ENCODE measurements around the gene MPP3. TPM values are rescaled to one million over a fixed set of nuclear protein-coding genes. Genes with fewer than 3 reads are reported as not detected.

Gene MPP3
- total RNA-seq, 1 experiment from 2014 or later, result 11.3 TPM

DNA sequence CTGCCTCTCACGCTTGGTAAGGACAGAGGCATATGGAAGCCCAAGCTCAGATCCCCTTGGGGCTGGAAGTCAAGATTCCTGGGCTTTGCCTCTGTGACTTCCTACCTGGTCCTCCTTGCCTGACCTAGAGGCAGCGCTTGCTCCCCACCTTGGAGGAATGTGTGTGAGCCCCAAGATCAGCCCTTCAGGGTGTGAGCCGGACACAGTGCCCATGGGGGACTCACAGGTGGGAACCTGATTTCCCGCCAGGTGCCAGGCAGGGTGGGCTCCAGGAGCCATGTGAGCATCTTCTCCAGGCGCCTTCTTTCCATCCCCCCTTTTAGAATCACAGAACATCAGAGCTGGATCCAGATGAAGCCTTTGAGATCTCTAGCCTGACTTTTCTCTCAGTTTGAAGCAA is 24.2 kb upstream of the MPP3 start:
- no peak overlapping the region for H3K27ac Mint-ChIP-seq

DNA sequence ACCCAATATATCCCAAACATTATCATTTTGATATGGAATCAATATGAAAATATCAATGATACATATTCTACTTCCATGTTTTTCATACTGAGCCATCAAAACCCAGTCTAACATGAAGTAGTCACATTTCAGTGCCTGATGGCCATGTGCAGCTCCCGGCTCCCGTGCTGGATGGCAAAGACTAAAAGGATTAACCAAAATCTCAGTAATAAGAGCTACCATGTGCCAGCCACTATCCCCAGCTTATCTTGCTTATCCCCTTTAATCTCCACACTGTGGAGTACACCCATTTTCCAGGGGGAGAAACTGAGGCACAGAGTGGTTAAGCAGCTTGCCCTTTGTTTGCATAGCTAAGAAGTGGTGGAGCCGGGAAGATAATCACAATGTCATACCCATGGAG is 23.2 kb upstream of the MPP3 start:
- ATAC-seq (no peak), DNase-seq (ENCODE audit: low spot score) (no peak)
- ChIA-PET POLR2A (interaction anchor here (0.7 kb wide), 1 partner anchor 49 kb away, joined by 3 read pairs; no protein-coding TSS in a partner anchor), CTCF (interaction anchor here (1.3 to 4.8 kb wide), 4 partner anchors 9 to 66 kb away, joined by 4 to 43 read pairs (median 7); partner anchors contain the start of gene CD300LG)
- H3K9me3 Mint-ChIP-seq, result no peaks in the 10 kb centered on the region
- TF ChIP-seq EMX1 (CRISPR knock-in tag; IDR thresholded peaks at IDR 0.05), result no peak
- no peak for TF ChIP-seq FOXJ3 (CRISPR knock-in tag; IDR thresholded peaks at IDR 0.05; ENCODE audit: borderline replicate concordance)
- TF ChIP-seq FOXP4 (CRISPR knock-in tag; IDR thresholded peaks at IDR 0.05), result no peak
- TF ChIP-seq AR (CRISPR knock-in tag; IDR thresholded peaks at IDR 0.05), result no peak
- no peaks in the 10 kb centered on the region for H3K36me3 Mint-ChIP-seq
- peaks cover 6% of the 10 kb centered on the region; the same call in 1 of the 2 replicates for H3K27me3 Mint-ChIP-seq (ENCODE audit: low read depth)
- H3K27ac Mint-ChIP-seq, result no peak overlapping the region
- no peaks in the 10 kb centered on the region for H3K4me1 Mint-ChIP-seq
- H3K4me3 Mint-ChIP-seq, result no peak overlapping the region

More for the DNA sequence above, 24.2 kb upstream of the MPP3 start:
- H3K4me1 Mint-ChIP-seq, result no peaks in the 10 kb centered on the region
- DNase-seq (ENCODE audit: low spot score) (no peak), ATAC-seq (no peak)
- ChIA-PET CTCF (interaction anchor here (1.1 to 4.8 kb wide), 4 partner anchors 8 to 43 kb away, joined by 4 to 43 read pairs (median 7); partner anchors contain the start of gene CD300LG), POLR2A (interaction anchor here (0.6 kb wide), 1 partner anchor 296 kb away, joined by 7 read pairs; no protein-coding TSS in a partner anchor)
- TF ChIP-seq E2F1 (CRISPR knock-in tag; IDR thresholded peaks at IDR 0.05) (no peak), ZNF317 (CRISPR knock-in tag; IDR thresholded peaks at IDR 0.05; ENCODE audit: borderline replicate concordance, low read depth) (no peak), CREM (CRISPR knock-in tag; IDR thresholded peaks at IDR 0.05) (no peak), MYBL2 (CRISPR knock-in tag; IDR thresholded peaks at IDR 0.05) (no peak), NFE2L1 (CRISPR knock-in tag; IDR thresholded peaks at IDR 0.05) (no peak), PRRX2 (CRISPR knock-in tag; IDR thresholded peaks at IDR 0.05) (no peak), FOXP1 (CRISPR knock-in tag; IDR thresholded peaks at IDR 0.05; ENCODE audit: borderline replicate concordance) (no peak), ESRRA (CRISPR knock-in tag; IDR thresholded peaks at IDR 0.05; ENCODE audit: borderline replicate concordance) (no peak)
- TF ChIP-seq, protein P1, sequence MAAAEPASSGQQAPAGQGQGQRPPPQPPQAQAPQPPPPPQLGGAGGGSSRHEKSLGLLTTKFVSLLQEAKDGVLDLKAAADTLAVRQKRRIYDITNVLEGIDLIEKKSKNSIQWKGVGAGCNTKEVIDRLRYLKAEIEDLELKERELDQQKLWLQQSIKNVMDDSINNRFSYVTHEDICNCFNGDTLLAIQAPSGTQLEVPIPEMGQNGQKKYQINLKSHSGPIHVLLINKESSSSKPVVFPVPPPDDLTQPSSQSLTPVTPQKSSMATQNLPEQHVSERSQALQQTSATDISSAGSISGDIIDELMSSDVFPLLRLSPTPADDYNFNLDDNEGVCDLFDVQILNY (CRISPR knock-in tag; IDR thresholded peaks at IDR 0.05), result no peak
- TF ChIP-seq, protein P2, sequence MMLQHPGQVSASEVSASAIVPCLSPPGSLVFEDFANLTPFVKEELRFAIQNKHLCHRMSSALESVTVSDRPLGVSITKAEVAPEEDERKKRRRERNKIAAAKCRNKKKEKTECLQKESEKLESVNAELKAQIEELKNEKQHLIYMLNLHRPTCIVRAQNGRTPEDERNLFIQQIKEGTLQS (CRISPR knock-in tag; conservative IDR thresholded peaks at IDR 0.05), result no peak
- TF ChIP-seq, protein P3, sequence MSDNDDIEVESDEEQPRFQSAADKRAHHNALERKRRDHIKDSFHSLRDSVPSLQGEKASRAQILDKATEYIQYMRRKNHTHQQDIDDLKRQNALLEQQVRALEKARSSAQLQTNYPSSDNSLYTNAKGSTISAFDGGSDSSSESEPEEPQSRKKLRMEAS (CRISPR knock-in tag; IDR thresholded peaks at IDR 0.05), result no peak
- H3K27me3 Mint-ChIP-seq (ENCODE audit: low read depth), result peaks cover 6% of the 10 kb centered on the region; the same call in 1 of the 2 replicates
- H3K4me3 Mint-ChIP-seq, result no peak overlapping the region
- no peaks in the 10 kb centered on the region for H3K36me3 Mint-ChIP-seq
- H3K9me3 Mint-ChIP-seq, result no peaks in the 10 kb centered on the region
